BJ (cell line): ENCODE data around the gene GNPDA2. TPM values are rescaled to one million over a fixed set of nuclear protein-coding genes. Genes with fewer than 3 reads are reported as not detected.

Experiments
- CTCF ChIA-PET: fragments of 350-600 bp; formaldehyde crosslinking; extraction: SDS; loops from one replicate; lab custom pipeline; 2021; ENCODE audit warnings: antibody characterized with exemption, inconsistent platforms; lab: Yijun Ruan, JAX
- POLR2A ChIA-PET: fragments of 300-600 bp; sonication (Branson Sonifier 250); formaldehyde crosslinking; extraction: SDS; loops from one replicate; lab custom pipeline; 2021; ENCODE audit warnings: antibody characterized with exemption; lab: Charles Lee
- DNase-seq: peaks from one replicate; pipeline ENCODE4 v3.0.0-alpha.2; 2011; ENCODE audit warnings: low read depth
- H3K27me3 ChIP-seq: 2 replicates; pipeline ENCODE4 v1.6.0; 2011; ENCODE audit warnings: low read length; ENCODE audit not compliant: control insufficient read depth, insufficient read depth
- H3K36me3 ChIP-seq: 2 replicates; pipeline ENCODE4 v1.5.1; 2011; ENCODE audit warnings: low read length; ENCODE audit not compliant: control insufficient read depth, insufficient read depth
- H3K4me3 ChIP-seq: 2 replicates; pipeline ENCODE4 v1.5.1; 2011; ENCODE audit warnings: low read depth, mild to moderate bottlenecking, control low read depth, low read length
- polyA plus RNA-seq: library from polyadenylated mRNA; depleted of rRNA; stranded (reverse); fragments of >200 nt; gene quantifications from 2 replicates; pipeline ENCODE4 v1.2.3, GENCODE V29; 2011
- TF ChIP-seq, protein P1 (sequence below): IDR thresholded peaks from 2 replicates; pipeline ENCODE4 v1.5.1; 2011; ENCODE audit warnings: low read depth, mild to moderate bottlenecking, control low read depth, inconsistent platforms, low read length, moderate library complexity; ENCODE audit not compliant: insufficient read depth

GNPDA2 gene
- polyA plus RNA-seq, 1 experiment, result 9.2 TPM

GRCh38 chr4:44720371-44720770, 6.0 kb downstream of the GNPDA2 start:
- ChIA-PET POLR2A (no interaction called here), CTCF (no interaction called here)
- DNase-seq, result no peak
- Histone ChIP-seq H3K27me3 (no peaks in the 10 kb centered on the region), H3K36me3 (no peaks in the 10 kb centered on the region), H3K4me3 (no peak overlapping the region)
- TF ChIP-seq, protein P1, sequence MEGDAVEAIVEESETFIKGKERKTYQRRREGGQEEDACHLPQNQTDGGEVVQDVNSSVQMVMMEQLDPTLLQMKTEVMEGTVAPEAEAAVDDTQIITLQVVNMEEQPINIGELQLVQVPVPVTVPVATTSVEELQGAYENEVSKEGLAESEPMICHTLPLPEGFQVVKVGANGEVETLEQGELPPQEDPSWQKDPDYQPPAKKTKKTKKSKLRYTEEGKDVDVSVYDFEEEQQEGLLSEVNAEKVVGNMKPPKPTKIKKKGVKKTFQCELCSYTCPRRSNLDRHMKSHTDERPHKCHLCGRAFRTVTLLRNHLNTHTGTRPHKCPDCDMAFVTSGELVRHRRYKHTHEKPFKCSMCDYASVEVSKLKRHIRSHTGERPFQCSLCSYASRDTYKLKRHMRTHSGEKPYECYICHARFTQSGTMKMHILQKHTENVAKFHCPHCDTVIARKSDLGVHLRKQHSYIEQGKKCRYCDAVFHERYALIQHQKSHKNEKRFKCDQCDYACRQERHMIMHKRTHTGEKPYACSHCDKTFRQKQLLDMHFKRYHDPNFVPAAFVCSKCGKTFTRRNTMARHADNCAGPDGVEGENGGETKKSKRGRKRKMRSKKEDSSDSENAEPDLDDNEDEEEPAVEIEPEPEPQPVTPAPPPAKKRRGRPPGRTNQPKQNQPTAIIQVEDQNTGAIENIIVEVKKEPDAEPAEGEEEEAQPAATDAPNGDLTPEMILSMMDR, result no peak

- H3K4me3 ChIP-seq, result no peak overlapping the region
- TF ChIP-seq, protein P1, result no peak
- ChIA-PET CTCF (interaction anchor here (1.2 kb wide), 1 partner anchor 9 kb away, joined by 3 read pairs; the partner anchor contains the start of gene GNPDA2), POLR2A (interaction anchor here (0.6 kb wide), 1 partner anchor 22 kb away, joined by 3 read pairs; no protein-coding TSS in a partner anchor)
- no peaks in the 10 kb centered on the region for H3K27me3 ChIP-seq
- H3K36me3 ChIP-seq, result no peaks in the 10 kb centered on the region
- no peak for DNase-seq
Measured at GRCh38 chr4:44716597-44716996, 9.8 kb downstream of the GNPDA2 start.

- TF ChIP-seq, protein P1, result no peak
Measured at GRCh38 chr4:44713125-44713524, 13.2 kb downstream of the GNPDA2 start.

GRCh38 chr4:44704673-44705072, 21.7 kb downstream of the GNPDA2 start:
- Histone ChIP-seq H3K4me3 (no peak overlapping the region), H3K27me3 (no peaks in the 10 kb centered on the region), H3K36me3 (no peaks in the 10 kb centered on the region; the same call in 1 of the 2 replicates)
- POLR2A ChIA-PET, result no interaction called here
- TF ChIP-seq, protein P1, result no peak
- CTCF ChIA-PET, result no interaction called here
- DNase-seq, result no peak

More at GRCh38 chr4:44713125-44713524, 13.2 kb downstream of the GNPDA2 start:
- Histone ChIP-seq H3K27me3 (no peaks in the 10 kb centered on the region), H3K4me3 (no peak overlapping the region), H3K36me3 (no peaks in the 10 kb centered on the region; the same call in 1 of the 2 replicates)
- ChIA-PET CTCF (interaction anchor here (1.0 kb wide), 1 partner anchor 19 kb away, joined by 5 read pairs; no protein-coding TSS in a partner anchor), POLR2A (no interaction called here)
- DNase-seq, result no peak

- TF ChIP-seq, protein P1, result no peak
- Histone ChIP-seq H3K27me3 (no peaks in the 10 kb centered on the region), H3K4me3 (no peak overlapping the region), H3K36me3 (no peaks in the 10 kb centered on the region)
- POLR2A ChIA-PET, result no interaction called here
- no peak for DNase-seq
- CTCF ChIA-PET, result interaction anchor here (1.2 kb wide), 1 partner anchor 9 kb away, joined by 3 read pairs; no protein-coding TSS in a partner anchor
Measured at GRCh38 chr4:44701037-44701436, 25.3 kb downstream of the GNPDA2 start.
